ENCODE results near the gene AQP12B.

Gene AQP12B

DNA sequence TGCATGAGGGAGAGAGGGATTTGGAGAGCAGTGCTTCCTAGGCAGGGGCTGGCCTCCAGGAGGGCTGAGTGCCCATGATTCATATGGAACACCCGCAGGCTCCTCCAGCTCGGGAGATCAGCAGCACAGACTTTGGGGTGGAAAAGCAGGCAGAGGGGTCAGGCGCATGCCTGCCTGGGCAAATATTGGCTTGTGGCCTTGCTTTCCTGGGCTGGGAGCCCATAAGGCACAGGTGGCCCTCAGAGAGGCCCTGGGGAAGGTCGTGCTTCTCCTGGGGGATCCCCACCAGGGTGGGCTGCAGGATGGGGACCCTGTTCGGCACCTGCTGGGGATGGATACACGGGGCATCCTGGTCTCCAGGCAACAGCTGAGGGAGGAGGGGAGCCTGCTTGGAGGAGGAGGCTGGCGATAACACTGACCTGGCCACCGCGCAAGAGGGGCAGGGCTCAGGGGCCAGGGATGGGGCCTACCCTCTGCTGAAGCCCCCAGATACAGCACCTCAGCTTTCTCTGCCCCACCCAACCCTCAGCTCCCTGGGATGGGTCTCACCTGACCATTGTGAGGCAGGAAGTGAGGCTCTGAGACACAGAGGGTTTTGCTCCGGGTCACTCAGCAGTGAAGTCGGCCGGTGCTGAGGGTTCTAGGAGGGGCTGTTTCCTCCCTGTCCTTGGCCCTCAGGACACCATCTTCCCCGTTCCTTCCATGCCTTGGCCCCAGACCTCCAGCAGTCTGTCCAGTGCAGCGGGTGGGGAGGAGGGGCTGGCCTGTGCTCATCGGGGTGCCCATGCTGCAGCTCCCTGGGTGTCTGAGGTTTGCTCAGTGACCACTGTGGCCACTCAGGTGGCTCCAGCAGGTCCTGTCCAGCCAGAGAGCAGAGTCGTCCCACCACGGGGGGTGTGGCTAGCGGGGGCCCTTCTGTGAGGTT is 21.0 kb upstream of the AQP12B start:
- Histone ChIP-seq H4K20me1 (ENCODE audit: insufficient read depth, low read length) (no peaks in the 10 kb centered on the region), H3K27ac (ENCODE audit: low read length) (no peak overlapping the region), H3K79me2 (ENCODE audit: low read length) (no peaks in the 10 kb centered on the region), H3K4me3 (ENCODE audit: low read length) (no peak overlapping the region), H3K4me2 (ENCODE audit: low read length) (no peak overlapping the region), H3K9me3 (ENCODE audit: insufficient read depth, low read length) (no peaks in the 10 kb centered on the region), H2AFZ (ENCODE audit: low read depth, low read length) (no peak overlapping the region), H3K27me3 (ENCODE audit: low read depth, low read length) (no peaks in the 10 kb centered on the region), H3K4me1 (ENCODE audit: low read length) (no peaks in the 10 kb centered on the region), H3K36me3 (replicated peaks; ENCODE audit: low read depth, low read length) (no peaks in the 10 kb centered on the region), H3K9ac (ENCODE audit: low read length) (no peak overlapping the region)
- no peak for TF ChIP-seq EZH2phosphoT487 (IDR thresholded peaks at IDR 0.05; ENCODE audit: low read depth)
- TF ChIP-seq, protein P1, sequence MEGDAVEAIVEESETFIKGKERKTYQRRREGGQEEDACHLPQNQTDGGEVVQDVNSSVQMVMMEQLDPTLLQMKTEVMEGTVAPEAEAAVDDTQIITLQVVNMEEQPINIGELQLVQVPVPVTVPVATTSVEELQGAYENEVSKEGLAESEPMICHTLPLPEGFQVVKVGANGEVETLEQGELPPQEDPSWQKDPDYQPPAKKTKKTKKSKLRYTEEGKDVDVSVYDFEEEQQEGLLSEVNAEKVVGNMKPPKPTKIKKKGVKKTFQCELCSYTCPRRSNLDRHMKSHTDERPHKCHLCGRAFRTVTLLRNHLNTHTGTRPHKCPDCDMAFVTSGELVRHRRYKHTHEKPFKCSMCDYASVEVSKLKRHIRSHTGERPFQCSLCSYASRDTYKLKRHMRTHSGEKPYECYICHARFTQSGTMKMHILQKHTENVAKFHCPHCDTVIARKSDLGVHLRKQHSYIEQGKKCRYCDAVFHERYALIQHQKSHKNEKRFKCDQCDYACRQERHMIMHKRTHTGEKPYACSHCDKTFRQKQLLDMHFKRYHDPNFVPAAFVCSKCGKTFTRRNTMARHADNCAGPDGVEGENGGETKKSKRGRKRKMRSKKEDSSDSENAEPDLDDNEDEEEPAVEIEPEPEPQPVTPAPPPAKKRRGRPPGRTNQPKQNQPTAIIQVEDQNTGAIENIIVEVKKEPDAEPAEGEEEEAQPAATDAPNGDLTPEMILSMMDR (IDR thresholded peaks at IDR 0.05; ENCODE audit: low read depth, low read length) = no peak

DNA sequence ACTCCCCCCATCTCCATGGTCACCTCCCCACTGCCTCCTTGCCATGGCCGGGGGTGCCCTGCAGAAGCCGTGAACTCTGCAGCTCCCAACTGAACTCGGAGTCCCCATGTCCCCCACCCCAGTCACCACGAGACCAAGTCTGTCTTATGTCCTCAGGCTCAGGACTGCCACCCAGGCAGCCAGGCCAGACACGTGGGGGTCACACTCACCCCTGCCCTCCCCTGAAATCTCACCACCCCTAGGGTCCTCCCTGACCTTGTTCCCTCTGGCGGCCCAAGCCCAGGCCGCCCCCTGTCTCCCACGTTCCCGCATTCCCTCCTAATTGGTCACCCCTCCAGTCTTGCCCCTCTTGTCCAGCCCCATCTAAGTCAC is 19.9 kb upstream of the AQP12B start:
- H3K9ac ChIP-seq (ENCODE audit: low read length) = no peak overlapping the region
- no peaks in the 10 kb centered on the region for H4K20me1 ChIP-seq (ENCODE audit: insufficient read depth, low read length)
- H3K9me3 ChIP-seq (ENCODE audit: insufficient read depth, low read length) = no peaks in the 10 kb centered on the region
- no peaks in the 10 kb centered on the region for H3K4me1 ChIP-seq (ENCODE audit: low read length)
- no peaks in the 10 kb centered on the region for H3K36me3 ChIP-seq (replicated peaks; ENCODE audit: low read depth, low read length)
- no peak for TF ChIP-seq EZH2phosphoT487 (IDR thresholded peaks at IDR 0.05; ENCODE audit: low read depth)
- TF ChIP-seq, protein P1 (IDR thresholded peaks at IDR 0.05; ENCODE audit: low read depth, low read length) = no peak
- H3K4me3 ChIP-seq (ENCODE audit: low read length) = no peak overlapping the region
- no peak overlapping the region for H3K4me2 ChIP-seq (ENCODE audit: low read length)
- no peak overlapping the region for H2AFZ ChIP-seq (ENCODE audit: low read depth, low read length)
- H3K79me2 ChIP-seq (ENCODE audit: low read length) = no peaks in the 10 kb centered on the region
- no peak overlapping the region for H3K27ac ChIP-seq (ENCODE audit: low read length)
- no peaks in the 10 kb centered on the region for H3K27me3 ChIP-seq (ENCODE audit: low read depth, low read length)

DNA sequence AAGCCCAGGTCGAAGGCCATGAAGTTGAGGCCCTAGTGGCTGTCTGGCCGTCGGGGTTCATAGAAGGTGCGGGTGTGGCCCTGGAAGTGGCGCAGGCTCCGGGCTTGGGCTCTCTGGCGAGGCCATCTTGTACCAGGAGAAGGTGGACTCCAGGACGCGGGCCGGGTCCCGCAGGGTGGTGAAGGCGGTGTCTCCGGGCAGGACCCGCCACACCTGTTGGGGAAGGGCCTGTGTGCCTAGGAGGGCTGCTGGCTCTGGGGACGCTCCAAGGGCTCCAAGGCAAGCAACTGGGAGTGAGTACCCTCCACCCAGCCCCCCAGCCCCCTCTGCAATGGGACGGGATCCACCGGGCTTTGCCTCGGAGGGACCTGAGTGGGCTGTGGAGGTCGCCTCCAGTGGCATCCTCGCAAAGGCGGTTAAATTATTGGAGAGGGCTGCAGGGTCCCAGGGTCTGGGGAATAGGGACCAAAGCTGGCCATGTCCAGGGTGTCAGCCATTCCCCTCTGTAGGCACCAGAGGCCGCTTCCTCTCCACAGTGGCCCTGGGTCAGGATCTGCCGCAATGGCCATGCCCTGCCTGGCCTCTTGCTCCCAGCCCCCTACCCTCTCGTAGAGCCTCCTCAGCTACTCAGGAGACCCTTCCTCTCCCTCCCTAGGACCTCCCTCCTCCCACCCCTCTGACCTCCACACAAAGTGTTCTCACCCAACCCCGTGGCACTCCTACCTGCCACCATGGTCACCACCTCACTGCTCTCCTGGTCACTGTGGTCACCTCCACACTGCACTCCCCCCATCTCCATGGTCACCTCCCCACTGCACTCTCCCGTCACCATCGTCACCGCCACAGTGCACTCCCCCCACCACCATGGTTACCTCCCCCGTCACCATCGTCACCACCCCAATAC is 19.3 kb upstream of the AQP12B start:
- Histone ChIP-seq H3K9ac (ENCODE audit: low read length) (no peak overlapping the region), H3K9me3 (ENCODE audit: insufficient read depth, low read length) (no peaks in the 10 kb centered on the region), H2AFZ (ENCODE audit: low read depth, low read length) (no peak overlapping the region), H3K4me2 (ENCODE audit: low read length) (no peak overlapping the region), H3K4me1 (ENCODE audit: low read length) (no peaks in the 10 kb centered on the region), H3K79me2 (ENCODE audit: low read length) (no peaks in the 10 kb centered on the region), H4K20me1 (ENCODE audit: insufficient read depth, low read length) (no peaks in the 10 kb centered on the region), H3K36me3 (replicated peaks; ENCODE audit: low read depth, low read length) (no peaks in the 10 kb centered on the region), H3K4me3 (ENCODE audit: low read length) (no peak overlapping the region), H3K27ac (ENCODE audit: low read length) (no peak overlapping the region), H3K27me3 (ENCODE audit: low read depth, low read length) (no peaks in the 10 kb centered on the region)
- no peak for TF ChIP-seq EZH2phosphoT487 (IDR thresholded peaks at IDR 0.05; ENCODE audit: low read depth)
- TF ChIP-seq, protein P1 (IDR thresholded peaks at IDR 0.05; ENCODE audit: low read depth, low read length) = no peak

Data from OCI-LY3 (cell line).